Fibroblast of lung (primary cell): ENCODE measurements around the gene UBE2U. TPM values are rescaled to one million over a fixed set of nuclear protein-coding genes. Genes with fewer than 3 reads are reported as not detected.

Experiments
- DNase-seq, 2 donors: peaks; one replicate each; pipeline versions ENCODE4 v3.0.0 to v3.0.0-alpha.2; 2010; ENCODE audit warnings: low read depth in 2 of 2
- H2AFZ ChIP-seq: 2 replicates; pipeline ENCODE4 v1.5.1; 2012; ENCODE audit warnings: low read length, control low read depth, inconsistent platforms
- H3K27ac ChIP-seq: 2 replicates; pipeline ENCODE4 v1.5.1; 2011; ENCODE audit warnings: low read length, control low read depth; ENCODE audit not compliant: insufficient read depth
- H3K27me3 ChIP-seq: 2 replicates; pipeline ENCODE4 v1.5.1; 2011; ENCODE audit warnings: mild to moderate bottlenecking, low read length; ENCODE audit not compliant: control insufficient read depth, insufficient read depth
- H3K36me3 ChIP-seq: 2 replicates; pipeline ENCODE4 v1.5.1; 2011; ENCODE audit warnings: low read length; ENCODE audit not compliant: control insufficient read depth, insufficient read depth
- H3K4me1 ChIP-seq: 2 replicates; pipeline ENCODE4 v1.5.1; 2011; ENCODE audit warnings: low read length; ENCODE audit not compliant: control insufficient read depth, insufficient read depth; ENCODE audit errors: extremely low read depth
- H3K4me2 ChIP-seq: 2 replicates; pipeline ENCODE4 v1.5.1; 2011; ENCODE audit warnings: low read length, control low read depth; ENCODE audit not compliant: insufficient read depth; ENCODE audit errors: extremely low read depth
- H3K4me3 ChIP-seq, 4 experiments: fragments of 200-600 bp in 1 of 4; sonication (generic) in 1 of 4; replicated peaks in 1 of 4; 2 replicates each; pipeline ENCODE4 v1.5.1; 2011 to 2016; ENCODE audit warnings: low read length in 4 of 4, low read depth in 3 of 4, mild to moderate bottlenecking in 3 of 4, control low read depth in 2 of 4, inconsistent platforms in 1 of 4, mixed read lengths in 1 of 4; ENCODE audit not compliant: insufficient read depth in 1 of 4; ENCODE audit errors: control extremely low read depth in 1 of 4
- H3K79me2 ChIP-seq: 2 replicates; pipeline ENCODE4 v1.5.1; 2012; ENCODE audit warnings: mild to moderate bottlenecking, low read length, inconsistent platforms; ENCODE audit not compliant: control insufficient read depth, insufficient read depth
- H3K9ac ChIP-seq: 2 replicates; pipeline ENCODE4 v1.5.1; 2011; ENCODE audit warnings: mild to moderate bottlenecking, low read length, control low read depth; ENCODE audit not compliant: insufficient read depth
- H3K9me3 ChIP-seq: 2 replicates; pipeline ENCODE4 v1.5.1; 2012; ENCODE audit warnings: low read depth, low read length; ENCODE audit not compliant: control insufficient read depth, insufficient read depth
- H4K20me1 ChIP-seq: 2 replicates; pipeline ENCODE4 v1.5.1; 2011; ENCODE audit warnings: low read length; ENCODE audit not compliant: control insufficient read depth, insufficient read depth; ENCODE audit errors: extremely low read depth
- EZH2 ChIP-seq: IDR thresholded peaks from 2 replicates; pipeline ENCODE4 v1.5.1; 2012; ENCODE audit warnings: low read length, control low read depth, mild to moderate bottlenecking; ENCODE audit errors: missing control alignments
- polyA plus RNA-seq, 2 donors: library from polyadenylated mRNA; depleted of rRNA in 1 of 2; stranded (reverse) in 1 of 2; unstranded in 1 of 2; fragments of >200 nt; gene quantifications; 2 replicates each; pipeline ENCODE4 v1.2.1, GENCODE V29; 2011 to 2012; ENCODE audit warnings: missing spikeins in 1 of 2
- total RNA-seq: library from RNA; depleted of rRNA; stranded (reverse); fragments of >200 nt; gene quantifications from 2 replicates; pipeline ENCODE4 v1.2.1, GENCODE V29; 2014
- TF ChIP-seq, protein P1 (sequence below), 2 donors: IDR thresholded peaks in 1 of 2; conservative IDR thresholded peaks in 1 of 2; 1 replicate in 1 of 2; 2 replicates in 1 of 2; pipeline ENCODE4 v1.5.1; 2011 to 2012; ENCODE audit warnings: low read length in 2 of 2, control low read depth in 1 of 2, inconsistent platforms in 1 of 2, low read depth in 1 of 2, mild to moderate bottlenecking in 1 of 2

UBE2U gene
- total and polyA plus RNA-seq, 2 donors (not counting 1 experiment from before 2014, with no cell fraction given): not detected

DNA sequence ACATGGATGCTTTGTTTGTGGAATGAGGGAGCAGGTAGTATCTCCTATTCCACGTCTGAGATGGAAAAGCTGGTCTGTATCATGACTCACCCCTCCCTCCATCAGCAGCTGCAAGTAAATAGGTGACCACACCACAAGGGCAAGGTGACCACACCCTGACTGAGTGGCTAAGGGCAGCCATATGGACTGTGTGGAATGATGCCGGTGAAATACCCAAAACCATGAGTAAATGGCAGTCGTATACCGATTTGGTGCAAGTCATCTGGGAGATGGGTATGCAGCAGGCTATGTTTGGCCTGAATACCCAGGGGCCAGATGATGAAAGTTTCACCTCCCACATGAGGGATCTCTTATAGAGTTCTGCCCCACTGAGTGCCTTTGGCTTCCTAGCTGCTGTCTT, 15.8 kb upstream of the UBE2U start:
- TF ChIP-seq, protein P1, sequence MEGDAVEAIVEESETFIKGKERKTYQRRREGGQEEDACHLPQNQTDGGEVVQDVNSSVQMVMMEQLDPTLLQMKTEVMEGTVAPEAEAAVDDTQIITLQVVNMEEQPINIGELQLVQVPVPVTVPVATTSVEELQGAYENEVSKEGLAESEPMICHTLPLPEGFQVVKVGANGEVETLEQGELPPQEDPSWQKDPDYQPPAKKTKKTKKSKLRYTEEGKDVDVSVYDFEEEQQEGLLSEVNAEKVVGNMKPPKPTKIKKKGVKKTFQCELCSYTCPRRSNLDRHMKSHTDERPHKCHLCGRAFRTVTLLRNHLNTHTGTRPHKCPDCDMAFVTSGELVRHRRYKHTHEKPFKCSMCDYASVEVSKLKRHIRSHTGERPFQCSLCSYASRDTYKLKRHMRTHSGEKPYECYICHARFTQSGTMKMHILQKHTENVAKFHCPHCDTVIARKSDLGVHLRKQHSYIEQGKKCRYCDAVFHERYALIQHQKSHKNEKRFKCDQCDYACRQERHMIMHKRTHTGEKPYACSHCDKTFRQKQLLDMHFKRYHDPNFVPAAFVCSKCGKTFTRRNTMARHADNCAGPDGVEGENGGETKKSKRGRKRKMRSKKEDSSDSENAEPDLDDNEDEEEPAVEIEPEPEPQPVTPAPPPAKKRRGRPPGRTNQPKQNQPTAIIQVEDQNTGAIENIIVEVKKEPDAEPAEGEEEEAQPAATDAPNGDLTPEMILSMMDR (conservative IDR thresholded peaks at IDR 0.05 in 1 of 2, IDR thresholded peaks at IDR 0.05 in 1 of 2; ENCODE audit: low read depth in 1 of 2, low read length in 2 of 2): no peak
- no peak for TF ChIP-seq EZH2
- H3K9me3 ChIP-seq: no peaks in the 10 kb centered on the region
- no peak overlapping the region for H3K4me3 ChIP-seq
- H3K27me3 ChIP-seq: no peaks in the 10 kb centered on the region
- H3K9ac ChIP-seq: no peak overlapping the region
- no peaks in the 10 kb centered on the region for H4K20me1 ChIP-seq
- H3K27ac ChIP-seq: no peak overlapping the region
- no peaks in the 10 kb centered on the region for H3K4me1 ChIP-seq
- H3K4me2 ChIP-seq: no peak overlapping the region
- no peaks in the 10 kb centered on the region for H3K79me2 ChIP-seq
- H3K36me3 ChIP-seq: no peaks in the 10 kb centered on the region
- H2AFZ ChIP-seq: no peak overlapping the region
- no peak for DNase-seq

DNA sequence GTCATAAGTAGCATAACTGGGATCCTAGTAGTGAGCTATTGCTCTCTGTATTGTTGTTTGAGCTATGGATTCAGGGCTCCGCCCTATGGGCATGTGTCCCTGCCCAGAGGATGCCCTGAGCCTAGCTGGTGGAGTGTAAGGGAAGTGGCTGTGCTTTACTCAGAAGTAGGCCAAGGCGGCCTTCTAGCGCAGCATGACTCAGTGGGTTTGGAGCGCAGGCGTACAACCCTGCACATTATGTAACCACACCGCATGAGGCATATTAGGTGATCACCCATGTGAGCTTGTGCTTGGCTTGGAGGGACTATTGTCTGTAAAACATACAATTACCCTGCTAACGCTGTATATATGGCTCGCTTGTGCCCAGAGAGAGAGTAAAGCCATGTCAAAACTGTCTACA, 11.1 kb upstream of the UBE2U start:
- H3K36me3 ChIP-seq: no peaks in the 10 kb centered on the region
- H3K9me3 ChIP-seq: no peaks in the 10 kb centered on the region
- no peaks in the 10 kb centered on the region for H3K4me1 ChIP-seq
- no peaks in the 10 kb centered on the region for H3K79me2 ChIP-seq
- no peak overlapping the region for H2AFZ ChIP-seq
- no peak overlapping the region for H3K4me2 ChIP-seq
- no peak for DNase-seq
- no peak overlapping the region for H3K9ac ChIP-seq
- no peaks in the 10 kb centered on the region for H3K27me3 ChIP-seq
- H4K20me1 ChIP-seq: no peaks in the 10 kb centered on the region
- no peak for TF ChIP-seq EZH2
- TF ChIP-seq, protein P1 (conservative IDR thresholded peaks at IDR 0.05 in 1 of 2, IDR thresholded peaks at IDR 0.05 in 1 of 2; ENCODE audit: low read depth in 1 of 2, low read length in 2 of 2): no peak
- no peak overlapping the region for H3K27ac ChIP-seq
- no peak overlapping the region for H3K4me3 ChIP-seq

GRCh38 chr1:64194168-64195080, 9.0 kb upstream of the UBE2U start:
- H2AFZ ChIP-seq: no peak overlapping the region
- no peak overlapping the region for H3K4me3 ChIP-seq
- no peaks in the 10 kb centered on the region for H3K79me2 ChIP-seq
- no peak overlapping the region for H3K27ac ChIP-seq
- H4K20me1 ChIP-seq: no peaks in the 10 kb centered on the region
- DNase-seq: no peak
- H3K36me3 ChIP-seq: no peaks in the 10 kb centered on the region
- no peaks in the 10 kb centered on the region for H3K4me1 ChIP-seq
- no peaks in the 10 kb centered on the region for H3K27me3 ChIP-seq
- TF ChIP-seq, protein P1 (conservative IDR thresholded peaks at IDR 0.05 in 1 of 2, IDR thresholded peaks at IDR 0.05 in 1 of 2; ENCODE audit: low read depth in 1 of 2, low read length in 2 of 2): no peak
- no peak for TF ChIP-seq EZH2
- no peaks in the 10 kb centered on the region for H3K9me3 ChIP-seq
- no peak overlapping the region for H3K9ac ChIP-seq
- H3K4me2 ChIP-seq: no peak overlapping the region
